ENCODE measurements around the gene FAM163B.

The FAM163B gene

GRCh38 chr9:133615186-133615585 is 6.0 kb upstream of the FAM163B start:
- DNase-seq = no peak

DNA sequence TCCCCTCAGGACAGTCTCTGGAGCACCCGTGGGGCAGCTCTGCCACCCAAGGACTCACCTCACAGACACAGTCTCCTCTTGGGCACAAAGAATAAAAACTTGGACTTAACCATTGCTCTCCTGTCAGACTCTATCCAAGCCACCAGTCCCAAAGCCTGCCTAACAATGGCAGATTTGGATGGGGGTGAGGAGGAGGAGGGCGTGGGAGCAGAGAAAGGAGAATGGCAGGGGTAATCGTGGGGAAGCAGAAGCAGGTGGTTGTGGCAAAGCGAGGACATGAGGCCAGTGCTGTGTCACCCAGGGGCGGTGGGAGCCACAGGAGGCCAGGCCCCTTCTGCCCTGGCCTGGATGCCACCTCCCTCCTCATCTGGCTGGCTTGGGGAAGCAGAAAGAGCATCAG is 5.5 kb upstream of the FAM163B start:
- DNase-seq = no peak

DNA sequence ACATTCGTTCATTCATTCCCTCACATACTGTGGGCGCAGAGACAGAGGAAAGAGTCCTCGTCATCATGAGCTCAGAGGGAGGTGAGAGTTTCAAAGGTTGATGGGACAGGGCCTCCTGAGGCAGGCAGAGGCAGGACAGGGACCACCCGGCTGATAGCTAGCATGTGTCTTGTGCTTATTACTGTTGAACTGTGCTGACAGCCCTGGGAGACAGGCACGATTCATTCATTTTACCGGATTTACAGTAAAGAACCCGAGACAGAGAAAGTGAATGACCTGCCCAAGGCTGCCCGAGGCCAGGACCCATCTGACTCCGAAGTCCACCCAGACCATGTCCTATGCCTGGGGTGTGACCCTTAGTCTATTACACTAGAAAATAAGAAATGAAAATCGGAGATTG is 4.9 kb upstream of the FAM163B start:
- DNase-seq = no peak

DNA sequence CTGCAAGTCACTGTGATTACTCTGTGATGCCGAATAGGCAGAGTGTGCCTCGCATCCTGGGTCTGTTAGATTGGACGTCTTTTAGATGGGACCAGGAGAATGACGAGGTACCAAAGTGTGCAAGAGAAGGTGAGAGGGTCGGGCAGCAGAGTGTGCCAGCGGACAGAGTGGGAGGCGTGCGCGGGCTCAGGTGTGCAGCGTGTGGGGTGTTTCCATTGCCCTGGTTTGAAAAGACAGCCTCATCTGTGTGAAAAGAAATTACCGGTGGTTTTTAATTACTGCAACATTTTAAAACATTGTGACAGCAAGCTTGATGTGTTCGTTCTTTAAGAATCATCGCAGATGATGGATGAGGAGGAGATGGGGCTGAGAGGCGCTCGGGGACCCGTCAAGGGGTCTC is 4.2 kb upstream of the FAM163B start:
- no peak for DNase-seq

DNA sequence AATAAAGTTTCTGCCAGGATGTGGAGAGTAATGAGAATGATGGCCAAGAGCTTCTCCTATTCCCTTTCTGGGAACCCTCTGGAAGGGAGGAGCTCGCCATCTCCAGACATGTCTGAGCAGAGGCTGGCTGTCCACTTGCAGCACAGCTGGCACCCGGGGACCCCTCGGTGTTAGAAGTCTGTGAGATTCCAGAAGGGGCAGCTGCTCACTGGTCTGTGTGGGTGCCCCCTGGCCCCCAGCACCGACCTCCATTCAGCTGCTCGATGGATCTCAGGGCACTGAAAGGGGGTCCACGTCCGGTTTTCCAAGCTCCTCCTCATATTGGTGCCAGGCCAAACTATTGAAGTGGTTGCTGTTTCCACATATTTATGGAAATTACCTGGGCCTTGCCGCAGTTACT is 3.6 kb upstream of the FAM163B start:
- DNase-seq = no peak

DNA sequence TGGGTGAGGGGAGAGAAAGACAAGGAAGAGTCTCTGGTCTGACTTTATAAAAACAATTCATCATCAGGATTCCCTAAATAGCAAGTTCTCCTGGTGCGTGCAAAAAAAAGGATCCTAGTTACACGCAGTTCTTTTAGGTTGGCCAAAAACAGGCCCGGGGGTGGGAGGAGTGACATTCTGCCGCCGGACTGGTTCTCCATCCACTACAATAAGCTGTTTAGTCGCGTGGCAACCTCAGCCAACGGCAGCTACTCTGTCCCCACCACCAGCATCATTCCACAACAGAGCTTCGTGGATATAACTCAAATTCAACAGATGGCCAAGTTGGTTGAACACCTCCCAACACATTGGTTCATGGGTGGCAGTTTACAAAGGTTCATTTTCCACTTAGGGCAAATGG is 2.9 kb upstream of the FAM163B start:
- DNase-seq = no peak

GRCh38 chr9:133610845-133611244 is 1.7 kb upstream of the FAM163B start:
- peak; percentile 59 for DNase-seq

- DNase-seq = no peak
Measured at GRCh38 chr9:133608889-133609288, 300 bp downstream of the FAM163B start.

DNA sequence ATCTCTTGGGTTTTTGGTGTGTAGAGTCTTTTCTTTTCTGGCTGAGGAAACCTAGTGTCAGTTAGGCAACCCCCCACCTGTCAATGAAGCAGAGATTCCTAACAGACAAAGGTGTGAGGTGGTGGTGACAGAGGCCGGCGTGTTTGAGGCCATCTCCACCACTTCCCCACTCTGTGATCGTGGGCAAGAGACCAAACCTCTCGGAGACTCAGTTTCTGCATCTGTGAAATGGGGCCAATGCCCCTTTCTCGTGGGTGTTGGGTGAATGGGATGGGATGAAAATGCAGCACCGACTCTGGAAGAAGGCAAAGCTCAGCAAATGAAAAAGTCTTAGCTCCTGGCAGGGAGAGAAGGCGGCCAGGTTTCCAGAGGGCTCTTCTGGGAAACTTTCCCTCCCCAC is 807 bp downstream of the FAM163B start:
- DNase-seq = no peak

GRCh38 chr9:133607976-133608375 is 1.2 kb downstream of the FAM163B start:
- no peak for DNase-seq

DNA sequence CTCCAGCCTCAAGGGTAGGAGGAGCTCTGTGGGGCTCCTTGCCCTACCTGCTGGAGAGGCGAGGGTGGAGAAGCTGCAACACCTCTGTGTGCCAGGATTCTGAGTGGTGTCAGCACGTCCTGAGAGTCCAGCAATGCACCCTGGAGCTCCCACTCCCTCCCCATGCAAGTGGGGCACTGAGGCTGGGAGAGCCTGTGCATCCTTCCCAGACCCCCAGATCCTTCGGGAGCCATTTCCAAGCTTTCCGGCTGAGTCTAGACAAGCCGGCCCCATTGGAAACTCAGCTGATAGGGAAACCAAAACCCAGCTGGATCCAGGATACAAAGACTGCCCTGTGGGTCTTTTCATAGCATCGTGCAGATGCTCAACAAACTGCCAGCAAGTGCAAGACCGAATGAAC is 1.8 kb downstream of the FAM163B start:
- no peak for DNase-seq

- DNase-seq = no peak
Measured at GRCh38 chr9:133606708-133607025, 2.5 kb downstream of the FAM163B start.

- no peak for DNase-seq
Measured at GRCh38 chr9:133605856-133606707, 3.1 kb downstream of the FAM163B start.

DNA sequence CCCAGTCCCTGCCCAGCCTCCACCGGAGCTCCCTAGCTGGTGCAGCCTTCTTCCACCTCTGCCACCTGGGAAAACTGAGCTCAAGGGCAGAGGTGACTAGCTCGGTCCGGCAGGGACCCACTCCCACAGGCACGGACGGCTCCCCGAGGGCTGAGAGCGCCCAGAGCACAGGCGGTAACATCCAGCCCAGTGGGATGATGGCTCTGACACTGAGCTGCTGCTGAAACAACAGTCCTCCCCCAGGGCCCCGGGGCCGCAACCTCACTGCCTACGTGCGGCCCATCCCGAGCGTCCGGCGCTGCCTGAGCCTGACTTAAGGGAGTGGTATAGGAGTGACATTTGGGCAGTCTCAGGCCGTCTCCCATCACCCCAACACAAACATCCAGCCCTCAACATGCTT is 3.7 kb downstream of the FAM163B start:
- DNase-seq = no peak

GRCh38 chr9:133604856-133605255 is 4.3 kb downstream of the FAM163B start:
- no peak for DNase-seq

DNA sequence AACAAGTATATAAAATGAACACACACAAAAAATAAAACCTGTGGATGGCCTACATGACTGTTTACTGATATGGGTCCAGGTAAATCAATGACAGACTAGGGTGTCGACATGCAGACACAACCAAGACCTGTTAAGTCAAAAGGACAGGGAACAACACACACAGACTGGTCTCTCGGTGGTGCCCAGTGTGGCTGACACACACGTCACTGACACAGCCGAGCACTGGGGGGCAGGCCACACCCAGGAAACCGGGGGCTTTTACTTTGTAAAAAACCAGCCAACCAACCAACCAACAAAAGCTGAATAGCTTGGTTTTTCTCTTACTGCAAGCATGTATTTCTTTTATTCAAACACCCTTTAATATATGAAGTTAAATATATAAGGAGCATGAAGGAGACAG is 5.0 kb downstream of the FAM163B start:
- DNase-seq = no peak

DNA sequence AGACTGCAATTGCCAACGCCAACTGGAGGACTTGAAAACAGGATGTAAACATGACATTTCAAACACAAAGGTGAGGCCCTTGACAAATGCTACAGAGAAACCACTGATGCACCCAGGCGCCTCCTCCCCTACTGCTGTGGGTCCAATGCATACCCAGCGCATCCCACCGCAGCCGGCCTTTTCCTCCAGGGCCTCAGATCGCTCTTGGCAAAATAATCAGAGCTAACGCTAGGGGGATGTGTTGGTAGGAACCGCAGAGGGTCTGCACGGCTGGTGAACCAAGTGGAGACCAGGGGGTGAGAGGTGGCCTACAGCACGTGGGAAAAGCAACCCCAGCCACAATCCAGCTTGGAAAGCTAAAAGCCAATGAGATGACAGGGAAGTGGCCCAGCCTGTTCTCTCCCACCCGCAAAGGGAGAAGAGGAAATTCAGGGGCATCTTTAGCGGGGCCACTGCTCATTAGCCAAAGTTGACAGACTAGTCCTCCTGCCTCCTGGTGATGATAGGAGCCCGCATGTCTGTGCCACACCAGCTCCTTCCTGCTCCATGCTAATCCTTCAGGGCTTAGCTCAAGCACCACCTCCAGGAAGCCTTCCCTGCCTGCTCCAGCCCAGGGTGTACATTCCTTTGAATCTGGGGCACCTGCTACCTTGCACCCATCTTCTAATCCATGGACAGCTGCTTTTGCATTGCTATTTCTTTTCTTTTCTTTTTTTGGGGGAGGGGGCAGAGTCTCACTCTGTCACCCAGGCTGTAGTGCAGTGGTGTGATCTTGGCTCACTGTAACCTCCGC is 5.9 kb downstream of the FAM163B start:
- DNase-seq = no peak

DNA sequence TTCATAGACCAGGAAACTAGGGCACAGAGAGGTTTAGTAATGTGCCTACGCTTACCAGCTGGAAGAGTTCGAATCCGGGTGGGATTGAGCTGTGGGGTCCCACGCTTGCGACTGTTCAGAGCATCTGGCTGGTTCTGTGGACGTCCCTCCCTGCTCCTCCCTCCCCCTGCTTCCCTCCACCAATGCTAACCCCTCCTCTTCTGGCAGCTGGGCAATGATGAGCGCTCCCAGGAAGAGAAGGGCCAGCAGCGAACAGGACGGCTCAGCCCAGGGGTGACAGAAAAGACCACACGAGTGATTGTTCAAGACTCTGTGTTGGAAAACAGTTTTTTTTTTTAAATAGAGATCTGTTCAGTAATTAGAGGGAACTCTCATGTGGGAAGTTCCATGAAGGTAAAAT is 6.9 kb downstream of the FAM163B start:
- DNase-seq = peak; percentile 27

GRCh38 chr9:133601746-133602145 is 7.4 kb downstream of the FAM163B start:
- no peak for DNase-seq

DNA sequence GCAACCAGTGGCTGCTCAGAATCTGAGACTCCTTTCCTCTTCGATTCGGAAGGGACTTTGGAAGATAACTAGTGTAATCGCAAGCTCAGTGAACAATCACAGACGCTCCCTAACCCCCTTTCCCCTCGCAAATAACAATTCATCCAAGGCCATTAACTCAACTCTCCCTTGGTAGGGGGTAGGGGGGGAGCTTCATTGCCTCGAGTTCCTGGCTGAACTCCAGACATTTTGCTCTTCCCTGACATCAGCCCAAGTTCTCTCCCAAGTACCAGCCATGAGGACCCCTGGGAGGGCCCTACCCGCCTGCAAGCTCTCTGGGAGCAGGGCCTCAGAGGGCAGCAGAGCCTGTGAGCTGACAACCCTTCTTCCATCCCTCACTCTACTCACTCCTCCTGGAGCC is 8.4 kb downstream of the FAM163B start:
- DNase-seq = no peak

GRCh38 chr9:133599470-133600173 is 9.6 kb downstream of the FAM163B start:
- DNase-seq = no peak

- DNase-seq = no peak
Measured at GRCh38 chr9:133598978-133599377, 10.2 kb downstream of the FAM163B start.

- DNase-seq = no peak
Measured at GRCh38 chr9:133597316-133597957, 11.8 kb downstream of the FAM163B start.

Data from NCI-H524 treated with DMSO at 0.1 percent for 48 hours (cell line).